HepG2 (cell line): Measurements from ENCODE around the gene EPDR1. TPM values are rescaled to one million over a fixed set of nuclear protein-coding genes. Genes with fewer than 3 reads are reported as not detected.

Experiments used
- ARNT2 ChIP-seq: sonication (generic); formaldehyde crosslinking; IDR thresholded peaks from 2 replicates; pipeline ENCODE4 v1.8.0; 2022; ENCODE audit warnings: mild to moderate bottlenecking, low read depth, missing genetic modification reagents, moderate library complexity
- HNRNPK ChIP-seq: fragments of 200-400 bp; formaldehyde crosslinking; IDR thresholded peaks from 2 replicates; pipeline ENCODE4 v1.6.1; 2018; ENCODE audit warnings: low read length, low read depth, moderate library complexity, mild to moderate bottlenecking; ENCODE audit not compliant: poor library complexity, severe bottlenecking
- LBX2 ChIP-seq: sonication (generic); formaldehyde crosslinking; IDR thresholded peaks from 2 replicates; pipeline ENCODE4 v1.5.0; 2020; ENCODE audit warnings: missing genetic modification reagents, mild to moderate bottlenecking, borderline replicate concordance
- PAX8 ChIP-seq: sonication (generic); formaldehyde crosslinking; IDR thresholded peaks from 2 replicates; pipeline ENCODE4 v1.8.0; 2022; ENCODE audit warnings: mild to moderate bottlenecking, missing genetic modification reagents, borderline replicate concordance
- ZBED4 ChIP-seq: sonication (generic); formaldehyde crosslinking; IDR thresholded peaks from 2 replicates; pipeline ENCODE4 v1.4.0; 2020; ENCODE audit warnings: missing genetic modification reagents, borderline replicate concordance
- ZNF136 ChIP-seq: sonication (generic); formaldehyde crosslinking; IDR thresholded peaks from 2 replicates; pipeline ENCODE4 v1.8.1; 2022; ENCODE audit warnings: low read depth, mild to moderate bottlenecking, moderate library complexity, missing genetic modification reagents
- ZNF20 ChIP-seq: sonication (generic); formaldehyde crosslinking; IDR thresholded peaks from 2 replicates; pipeline ENCODE4 v1.4.0; 2020; ENCODE audit warnings: mild to moderate bottlenecking, moderate library complexity, missing genetic modification reagents
- ZNF280B ChIP-seq: sonication (generic); formaldehyde crosslinking; IDR thresholded peaks from 2 replicates; pipeline ENCODE4 v1.5.0; 2020; ENCODE audit warnings: missing genetic modification reagents, mild to moderate bottlenecking, borderline replicate concordance
- ZNF296 ChIP-seq: sonication (generic); formaldehyde crosslinking; conservative IDR thresholded peaks from 2 replicates; pipeline ENCODE4 v1.5.0; 2020; ENCODE audit warnings: mild to moderate bottlenecking, missing genetic modification reagents
- ZNF337 ChIP-seq: sonication (generic); formaldehyde crosslinking; IDR thresholded peaks from 2 replicates; pipeline ENCODE4 v1.5.1; 2020; ENCODE audit warnings: missing genetic modification reagents, low read depth, mild to moderate bottlenecking, borderline replicate concordance
- polyA plus RNA-seq, 8 experiments: library from polyadenylated mRNA; depleted of rRNA in 3 of 8; stranded (reverse) in 7 of 8; unstranded in 1 of 8; fragments of >200 nt; fragmentation: Illumina TruSeq in 4 of 8; extraction: Trizol in 4 of 8; gene quantifications; 2 replicates each; pipeline versions ENCODE4 v1.2.1 to v1.2.3, GENCODE V29; 2011 to 2016; ENCODE audit warnings: low read depth in 4 of 8, missing spikeins in 1 of 8, mixed read lengths in 1 of 8; ENCODE audit not compliant: insufficient read depth in 1 of 8
- total RNA-seq, 5 experiments: library from RNA; depleted of rRNA; stranded (reverse); fragments of >200 nt; fragmentation: Illumina TruSeq; extraction: Trizol; gene quantifications; 2 replicates each; pipeline ENCODE4 v1.2.3, GENCODE V29; 2016; ENCODE audit warnings: low read depth in 1 of 5
- TF ChIP-seq, protein P1 (sequence below): sonication (generic); formaldehyde crosslinking; IDR thresholded peaks from 2 replicates; pipeline ENCODE4 v1.5.1; 2020; ENCODE audit warnings: mild to moderate bottlenecking, missing genetic modification reagents, borderline replicate concordance
- TF ChIP-seq, protein P2 (sequence below): sonication (generic); formaldehyde crosslinking; IDR thresholded peaks from 2 replicates; pipeline ENCODE4 v1.5.1; 2020; ENCODE audit warnings: missing genetic modification reagents, mild to moderate bottlenecking, borderline replicate concordance

Gene EPDR1
- total and polyA plus RNA-seq, 2 of the 13 experiments (the other 11 are each of a cell fraction or from before 2014, with no cell fraction given) = 38.3 to 50.2 TPM

- TF ChIP-seq, protein P1, sequence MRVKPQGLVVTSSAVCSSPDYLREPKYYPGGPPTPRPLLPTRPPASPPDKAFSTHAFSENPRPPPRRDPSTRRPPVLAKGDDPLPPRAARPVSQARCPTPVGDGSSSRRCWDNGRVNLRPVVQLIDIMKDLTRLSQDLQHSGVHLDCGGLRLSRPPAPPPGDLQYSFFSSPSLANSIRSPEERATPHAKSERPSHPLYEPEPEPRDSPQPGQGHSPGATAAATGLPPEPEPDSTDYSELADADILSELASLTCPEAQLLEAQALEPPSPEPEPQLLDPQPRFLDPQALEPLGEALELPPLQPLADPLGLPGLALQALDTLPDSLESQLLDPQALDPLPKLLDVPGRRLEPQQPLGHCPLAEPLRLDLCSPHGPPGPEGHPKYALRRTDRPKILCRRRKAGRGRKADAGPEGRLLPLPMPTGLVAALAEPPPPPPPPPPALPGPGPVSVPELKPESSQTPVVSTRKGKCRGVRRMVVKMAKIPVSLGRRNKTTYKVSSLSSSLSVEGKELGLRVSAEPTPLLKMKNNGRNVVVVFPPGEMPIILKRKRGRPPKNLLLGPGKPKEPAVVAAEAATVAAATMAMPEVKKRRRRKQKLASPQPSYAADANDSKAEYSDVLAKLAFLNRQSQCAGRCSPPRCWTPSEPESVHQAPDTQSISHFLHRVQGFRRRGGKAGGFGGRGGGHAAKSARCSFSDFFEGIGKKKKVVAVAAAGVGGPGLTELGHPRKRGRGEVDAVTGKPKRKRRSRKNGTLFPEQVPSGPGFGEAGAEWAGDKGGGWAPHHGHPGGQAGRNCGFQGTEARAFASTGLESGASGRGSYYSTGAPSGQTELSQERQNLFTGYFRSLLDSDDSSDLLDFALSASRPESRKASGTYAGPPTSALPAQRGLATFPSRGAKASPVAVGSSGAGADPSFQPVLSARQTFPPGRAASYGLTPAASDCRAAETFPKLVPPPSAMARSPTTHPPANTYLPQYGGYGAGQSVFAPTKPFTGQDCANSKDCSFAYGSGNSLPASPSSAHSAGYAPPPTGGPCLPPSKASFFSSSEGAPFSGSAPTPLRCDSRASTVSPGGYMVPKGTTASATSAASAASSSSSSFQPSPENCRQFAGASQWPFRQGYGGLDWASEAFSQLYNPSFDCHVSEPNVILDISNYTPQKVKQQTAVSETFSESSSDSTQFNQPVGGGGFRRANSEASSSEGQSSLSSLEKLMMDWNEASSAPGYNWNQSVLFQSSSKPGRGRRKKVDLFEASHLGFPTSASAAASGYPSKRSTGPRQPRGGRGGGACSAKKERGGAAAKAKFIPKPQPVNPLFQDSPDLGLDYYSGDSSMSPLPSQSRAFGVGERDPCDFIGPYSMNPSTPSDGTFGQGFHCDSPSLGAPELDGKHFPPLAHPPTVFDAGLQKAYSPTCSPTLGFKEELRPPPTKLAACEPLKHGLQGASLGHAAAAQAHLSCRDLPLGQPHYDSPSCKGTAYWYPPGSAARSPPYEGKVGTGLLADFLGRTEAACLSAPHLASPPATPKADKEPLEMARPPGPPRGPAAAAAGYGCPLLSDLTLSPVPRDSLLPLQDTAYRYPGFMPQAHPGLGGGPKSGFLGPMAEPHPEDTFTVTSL = no peak
- TF ChIP-seq PAX8 (CRISPR knock-in tag) (no peak), ZNF20 (CRISPR knock-in tag) (no peak), ARNT2 (CRISPR knock-in tag) (no peak; the same call in 1 of the 2 replicates), LBX2 (CRISPR knock-in tag) (0 out of 2 replicates have a peak, but pooled peaks have one; percentile 59), ZNF136 (CRISPR knock-in tag) (no peak), ZBED4 (CRISPR knock-in tag) (no peak), HNRNPK (no peak), ZNF296 (CRISPR knock-in tag) (0 out of 2 replicates have a peak, but pooled peaks have one; percentile 46), ZNF280B (CRISPR knock-in tag) (peak; percentile 64; the same call in 1 of the 2 replicates), ZNF337 (CRISPR knock-in tag) (no peak)
- TF ChIP-seq, protein P2, sequence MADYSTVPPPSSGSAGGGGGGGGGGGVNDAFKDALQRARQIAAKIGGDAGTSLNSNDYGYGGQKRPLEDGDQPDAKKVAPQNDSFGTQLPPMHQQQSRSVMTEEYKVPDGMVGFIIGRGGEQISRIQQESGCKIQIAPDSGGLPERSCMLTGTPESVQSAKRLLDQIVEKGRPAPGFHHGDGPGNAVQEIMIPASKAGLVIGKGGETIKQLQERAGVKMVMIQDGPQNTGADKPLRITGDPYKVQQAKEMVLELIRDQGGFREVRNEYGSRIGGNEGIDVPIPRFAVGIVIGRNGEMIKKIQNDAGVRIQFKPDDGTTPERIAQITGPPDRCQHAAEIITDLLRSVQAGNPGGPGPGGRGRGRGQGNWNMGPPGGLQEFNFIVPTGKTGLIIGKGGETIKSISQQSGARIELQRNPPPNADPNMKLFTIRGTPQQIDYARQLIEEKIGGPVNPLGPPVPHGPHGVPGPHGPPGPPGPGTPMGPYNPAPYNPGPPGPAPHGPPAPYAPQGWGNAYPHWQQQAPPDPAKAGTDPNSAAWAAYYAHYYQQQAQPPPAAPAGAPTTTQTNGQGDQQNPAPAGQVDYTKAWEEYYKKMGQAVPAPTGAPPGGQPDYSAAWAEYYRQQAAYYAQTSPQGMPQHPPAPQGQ (CRISPR knock-in tag) = no peak
Observed at GRCh38 chr7:37916017-37916672, 4.3 kb upstream of the EPDR1 start (continued).
